ENCODE data around the gene KRTAP19-8.

Gene KRTAP19-8

GRCh38 chr21:31008355-31008754 lies 29.9 kb downstream of the KRTAP19-8 start:
- no peak overlapping the region for H3K4me3 Mint-ChIP-seq
- TF ChIP-seq, protein P1, sequence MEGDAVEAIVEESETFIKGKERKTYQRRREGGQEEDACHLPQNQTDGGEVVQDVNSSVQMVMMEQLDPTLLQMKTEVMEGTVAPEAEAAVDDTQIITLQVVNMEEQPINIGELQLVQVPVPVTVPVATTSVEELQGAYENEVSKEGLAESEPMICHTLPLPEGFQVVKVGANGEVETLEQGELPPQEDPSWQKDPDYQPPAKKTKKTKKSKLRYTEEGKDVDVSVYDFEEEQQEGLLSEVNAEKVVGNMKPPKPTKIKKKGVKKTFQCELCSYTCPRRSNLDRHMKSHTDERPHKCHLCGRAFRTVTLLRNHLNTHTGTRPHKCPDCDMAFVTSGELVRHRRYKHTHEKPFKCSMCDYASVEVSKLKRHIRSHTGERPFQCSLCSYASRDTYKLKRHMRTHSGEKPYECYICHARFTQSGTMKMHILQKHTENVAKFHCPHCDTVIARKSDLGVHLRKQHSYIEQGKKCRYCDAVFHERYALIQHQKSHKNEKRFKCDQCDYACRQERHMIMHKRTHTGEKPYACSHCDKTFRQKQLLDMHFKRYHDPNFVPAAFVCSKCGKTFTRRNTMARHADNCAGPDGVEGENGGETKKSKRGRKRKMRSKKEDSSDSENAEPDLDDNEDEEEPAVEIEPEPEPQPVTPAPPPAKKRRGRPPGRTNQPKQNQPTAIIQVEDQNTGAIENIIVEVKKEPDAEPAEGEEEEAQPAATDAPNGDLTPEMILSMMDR (IDR thresholded peaks at IDR 0.05): no peak
- no peak for DNase-seq
- peaks cover 5% of the 10 kb centered on the region for H3K27me3 Mint-ChIP-seq (ENCODE audit: low read depth, poor library complexity)
- H3K36me3 Mint-ChIP-seq (ENCODE audit: low read depth): peaks cover 30% of the 10 kb centered on the region
- H3K4me1 Mint-ChIP-seq: peaks cover 21% of the 10 kb centered on the region
- peaks cover 46% of the 10 kb centered on the region for H3K9me3 Mint-ChIP-seq
- H3K27ac Mint-ChIP-seq: no peak overlapping the region

DNA sequence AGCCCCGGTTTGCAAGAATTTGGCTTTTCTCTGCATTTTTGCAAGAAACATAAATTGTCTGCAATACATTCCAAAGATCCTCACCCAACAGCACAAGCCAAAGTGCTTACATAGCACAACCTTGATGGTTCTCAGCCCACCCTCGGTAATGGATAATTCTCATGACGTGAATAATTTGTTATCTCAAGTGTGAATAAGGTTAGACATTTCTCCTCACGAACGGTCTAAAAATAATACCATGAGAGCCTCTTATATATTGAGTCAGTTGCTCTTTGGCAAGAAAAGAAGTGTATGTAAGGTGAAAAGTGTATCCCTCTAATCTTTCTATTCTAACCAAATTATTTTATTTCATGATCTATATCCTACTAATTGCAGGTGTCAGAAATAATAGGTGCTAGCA lies 33.3 kb downstream of the KRTAP19-8 start:
- DNase-seq: no peak
- H3K9me3 Mint-ChIP-seq: peaks cover 30% of the 10 kb centered on the region
- peaks cover 32% of the 10 kb centered on the region for H3K4me1 Mint-ChIP-seq
- H3K4me3 Mint-ChIP-seq: no peak overlapping the region
- TF ChIP-seq, protein P1 (IDR thresholded peaks at IDR 0.05): no peak
- H3K27me3 Mint-ChIP-seq (ENCODE audit: low read depth, poor library complexity): peaks cover 14% of the 10 kb centered on the region
- H3K36me3 Mint-ChIP-seq (ENCODE audit: low read depth): peaks cover 22% of the 10 kb centered on the region
- no peak overlapping the region for H3K27ac Mint-ChIP-seq

GRCh38 chr21:31003471-31003870 lies 34.8 kb downstream of the KRTAP19-8 start:
- TF ChIP-seq, protein P1 (IDR thresholded peaks at IDR 0.05): no peak
- Mint-ChIP-seq H3K27ac (peak overlapping the region; percentile 81), H3K9me3 (peaks cover 26% of the 10 kb centered on the region), H3K36me3 (ENCODE audit: low read depth) (peaks cover 22% of the 10 kb centered on the region), H3K27me3 (ENCODE audit: low read depth, poor library complexity) (peaks cover 14% of the 10 kb centered on the region), H3K4me3 (no peak overlapping the region), H3K4me1 (peaks cover 32% of the 10 kb centered on the region)
- DNase-seq: no peak

DNA sequence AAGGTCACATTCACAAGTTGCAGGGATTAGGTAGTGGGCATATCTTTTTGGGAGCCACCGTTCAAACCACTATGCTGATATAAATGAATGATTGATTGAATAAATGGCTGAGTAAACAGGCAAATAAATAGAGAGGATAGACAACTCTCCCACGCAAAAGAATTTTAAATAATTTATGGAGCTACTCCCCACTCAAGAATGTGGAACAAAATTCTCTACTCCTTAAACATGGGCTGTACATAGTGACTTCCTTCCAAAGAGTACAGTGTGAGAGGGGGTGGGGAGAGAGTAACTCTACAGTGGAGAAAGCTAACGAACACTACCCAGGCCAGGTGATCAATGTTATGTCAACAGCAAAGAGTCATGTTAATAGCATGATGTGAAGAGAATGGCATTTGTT lies 40.7 kb downstream of the KRTAP19-8 start:
- peaks cover 22% of the 10 kb centered on the region for H3K4me1 Mint-ChIP-seq
- H3K36me3 Mint-ChIP-seq (ENCODE audit: low read depth): no peaks in the 10 kb centered on the region
- peaks cover 5% of the 10 kb centered on the region for H3K27me3 Mint-ChIP-seq (ENCODE audit: low read depth, poor library complexity)
- H3K27ac Mint-ChIP-seq: no peak overlapping the region
- H3K9me3 Mint-ChIP-seq: no peaks in the 10 kb centered on the region
- TF ChIP-seq, protein P1 (IDR thresholded peaks at IDR 0.05): no peak
- no peak for DNase-seq
- no peak overlapping the region for H3K4me3 Mint-ChIP-seq

- no peak for DNase-seq
Measured at GRCh38 chr21:30996728-30997127, 41.5 kb downstream of the KRTAP19-8 start.

GRCh38 chr21:30994932-30995331 lies 43.3 kb downstream of the KRTAP19-8 start:
- TF ChIP-seq, protein P1 (IDR thresholded peaks at IDR 0.05): no peak
- no peaks in the 10 kb centered on the region for H3K9me3 Mint-ChIP-seq
- no peak for DNase-seq
- H3K27ac Mint-ChIP-seq: no peak overlapping the region
- no peaks in the 10 kb centered on the region for H3K36me3 Mint-ChIP-seq (ENCODE audit: low read depth)
- H3K4me3 Mint-ChIP-seq: no peak overlapping the region
- H3K4me1 Mint-ChIP-seq: peaks cover 26% of the 10 kb centered on the region
- no peaks in the 10 kb centered on the region for H3K27me3 Mint-ChIP-seq (ENCODE audit: low read depth, poor library complexity)

More at GRCh38 chr21:30996728-30997127, 41.5 kb downstream of the KRTAP19-8 start:
- Mint-ChIP-seq H3K9me3 (no peaks in the 10 kb centered on the region), H3K27me3 (ENCODE audit: low read depth, poor library complexity) (peaks cover 5% of the 10 kb centered on the region), H3K27ac (no peak overlapping the region), H3K36me3 (ENCODE audit: low read depth) (no peaks in the 10 kb centered on the region), H3K4me1 (peaks cover 21% of the 10 kb centered on the region), H3K4me3 (no peak overlapping the region)
- TF ChIP-seq, protein P1 (IDR thresholded peaks at IDR 0.05): no peak
